ENCODE data around the gene PCYOX1L. TPM values are rescaled to one million over a fixed set of nuclear protein-coding genes. Genes with fewer than 3 reads are reported as not detected.

The PCYOX1L gene
- total and polyA plus RNA-seq, 9 of the 15 experiments (the other 6 are each of a cell fraction or from before 2014, with no cell fraction given): 2.3 to 17.9 (median 6.0) TPM

DNA sequence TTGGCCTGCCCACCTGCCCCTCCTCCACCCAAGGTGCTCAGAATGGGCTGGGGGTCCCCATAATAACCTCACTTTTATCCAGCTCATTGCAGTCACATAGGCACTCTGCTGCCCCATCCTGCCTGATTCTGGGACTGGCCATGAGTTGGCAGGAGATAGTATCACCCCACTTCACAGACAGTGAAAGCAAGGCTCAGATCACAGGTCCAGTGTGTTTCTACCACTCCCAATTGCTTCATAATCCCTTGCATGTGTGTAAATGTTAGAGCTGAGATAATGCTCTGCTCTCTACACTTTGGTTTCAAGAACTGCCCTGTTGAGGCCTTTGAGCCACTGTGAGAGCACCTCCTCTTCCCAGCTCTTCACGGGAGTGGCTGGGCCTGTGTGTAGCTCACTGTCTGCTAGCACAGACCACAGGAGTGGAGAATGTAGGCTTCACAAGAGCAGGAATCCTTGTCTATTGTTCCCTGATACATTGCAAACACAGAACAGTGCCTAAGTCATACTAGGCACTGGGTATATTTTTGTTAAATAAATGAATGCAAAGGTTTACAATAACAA is 8.4 kb downstream of the PCYOX1L start (continued):
- TF ChIP-seq CBFA2T3 (IDR thresholded peaks at IDR 0.05) (peak; percentile 25), JUN (IDR thresholded peaks at IDR 0.05; ENCODE audit: borderline replicate concordance, low read depth, low read length) (no peak), JUN (CRISPR knock-in tag; IDR thresholded peaks at IDR 0.05; ENCODE audit: borderline replicate concordance) (no peak), NCOA6 (IDR thresholded peaks at IDR 0.05) (no peak), ZNF347 (CRISPR knock-in tag; IDR thresholded peaks at IDR 0.05; ENCODE audit: low read depth) (no peak), RBM15 (IDR thresholded peaks at IDR 0.05; ENCODE audit: insufficient read depth, low read length) (no peak), CCAR2 (IDR thresholded peaks at IDR 0.05; ENCODE audit: low read depth, low read length) (no peak), TBP (optimal IDR thresholded peaks at IDR 0.05; ENCODE audit: low read depth, low read length) (no peak), NFE2 (IDR thresholded peaks at IDR 0.05; ENCODE audit: low read depth) (no peak), ZNF197 (CRISPR knock-in tag; IDR thresholded peaks at IDR 0.05; ENCODE audit: low read depth) (no peak), CREB3L1 (IDR thresholded peaks at IDR 0.05; ENCODE audit: borderline replicate concordance, low read depth) (no peak), NR1H2 (CRISPR knock-in tag; IDR thresholded peaks at IDR 0.05) (no peak), FOXK1 (CRISPR knock-in tag; IDR thresholded peaks at IDR 0.05; ENCODE audit: borderline replicate concordance) (no peak), RBM39 (optimal IDR thresholded peaks at IDR 0.05; ENCODE audit: low read depth, low read length) (no peak), NCOA2 (IDR thresholded peaks at IDR 0.05; ENCODE audit: partially characterized antibody in 2 of 2) (no peak), SMARCA4 (IDR thresholded peaks at IDR 0.05) (no peak), NFRKB (IDR thresholded peaks at IDR 0.05; ENCODE audit: low read depth) (no peak), THRA (IDR thresholded peaks at IDR 0.05) (no peak), GTF3C2 (IDR thresholded peaks at IDR 0.05; ENCODE audit: borderline replicate concordance, extremely low read depth, insufficient read length) (no peak)
- TF ChIP-seq, protein P1, sequence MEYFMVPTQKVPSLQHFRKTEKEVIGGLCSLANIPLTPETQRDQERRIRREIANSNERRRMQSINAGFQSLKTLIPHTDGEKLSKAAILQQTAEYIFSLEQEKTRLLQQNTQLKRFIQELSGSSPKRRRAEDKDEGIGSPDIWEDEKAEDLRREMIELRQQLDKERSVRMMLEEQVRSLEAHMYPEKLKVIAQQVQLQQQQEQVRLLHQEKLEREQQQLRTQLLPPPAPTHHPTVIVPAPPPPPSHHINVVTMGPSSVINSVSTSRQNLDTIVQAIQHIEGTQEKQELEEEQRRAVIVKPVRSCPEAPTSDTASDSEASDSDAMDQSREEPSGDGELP (CRISPR knock-in tag; IDR thresholded peaks at IDR 0.05; ENCODE audit: borderline replicate concordance): no peak
- TF ChIP-seq, protein P2, sequence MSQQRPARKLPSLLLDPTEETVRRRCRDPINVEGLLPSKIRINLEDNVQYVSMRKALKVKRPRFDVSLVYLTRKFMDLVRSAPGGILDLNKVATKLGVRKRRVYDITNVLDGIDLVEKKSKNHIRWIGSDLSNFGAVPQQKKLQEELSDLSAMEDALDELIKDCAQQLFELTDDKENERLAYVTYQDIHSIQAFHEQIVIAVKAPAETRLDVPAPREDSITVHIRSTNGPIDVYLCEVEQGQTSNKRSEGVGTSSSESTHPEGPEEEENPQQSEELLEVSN (IDR thresholded peaks at IDR 0.05; ENCODE audit: borderline replicate concordance in 1 of 2, extremely low read depth in 1 of 2, insufficient read depth in 1 of 2, insufficient read length in 1 of 2, low read depth in 1 of 2, low read length in 1 of 2, poor library complexity in 1 of 2, severe bottlenecking in 1 of 2): no peak

Measured in K562 (cell line).